CD4-positive, alpha-beta T cell treated with Interleukin-15 for 1 hour (primary cell): Measurements from ENCODE around the gene MAPK9.

Source experiments
- DNase-seq: peaks from one replicate; pipeline ENCODE4 v3.0.0-alpha.2; 2020

The MAPK9 gene

DNA sequence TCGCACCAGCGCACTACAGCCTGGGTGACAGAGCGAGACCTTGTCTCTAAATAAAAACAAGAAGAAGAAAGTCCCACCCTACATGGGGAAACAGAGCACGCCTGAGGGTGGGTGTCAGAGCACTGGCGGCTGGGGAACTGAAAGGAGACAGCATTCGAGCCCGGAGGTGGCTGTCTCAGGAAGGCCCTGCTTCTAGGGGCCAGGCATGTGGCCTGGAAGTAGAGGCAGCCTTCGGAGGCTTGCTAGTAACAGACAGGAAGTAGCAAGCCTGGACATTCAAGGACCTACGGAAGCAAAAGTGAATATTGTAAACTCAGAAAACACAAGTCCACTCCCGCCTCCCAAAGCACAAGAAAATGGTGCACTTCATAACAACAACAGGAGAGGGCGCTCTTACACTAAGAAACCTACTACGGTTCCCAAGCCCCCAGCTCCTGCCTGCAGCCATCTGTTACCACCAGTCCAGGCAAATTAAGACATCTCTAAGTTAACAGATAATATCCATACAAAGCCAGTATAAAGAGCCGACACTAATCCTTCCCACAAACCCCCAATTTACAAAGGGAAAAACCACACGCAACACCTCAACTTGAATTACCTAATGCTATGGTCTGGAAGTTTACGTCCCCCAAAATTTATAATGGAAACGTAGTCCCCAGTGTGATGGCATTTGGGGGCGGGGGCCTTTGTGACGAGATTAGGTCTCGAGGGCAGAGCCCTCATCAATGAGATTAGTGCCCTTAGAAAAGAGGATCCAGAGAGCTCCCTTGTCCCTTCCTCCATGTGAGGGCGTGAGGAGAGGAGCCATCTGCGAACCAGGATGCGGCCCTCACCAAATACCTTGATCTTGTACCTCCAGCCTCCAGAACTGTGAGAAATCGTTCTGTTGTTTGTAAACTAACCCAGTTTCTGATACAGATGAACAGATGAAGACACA lies 90.6 kb downstream of the MAPK9 start:
- DNase-seq = no peak

- no peak for DNase-seq
Observed at GRCh38 chr5:180199390-180199789, 92.5 kb downstream of the MAPK9 start.

GRCh38 chr5:180198208-180198607 lies 93.7 kb downstream of the MAPK9 start:
- no peak for DNase-seq

DNA sequence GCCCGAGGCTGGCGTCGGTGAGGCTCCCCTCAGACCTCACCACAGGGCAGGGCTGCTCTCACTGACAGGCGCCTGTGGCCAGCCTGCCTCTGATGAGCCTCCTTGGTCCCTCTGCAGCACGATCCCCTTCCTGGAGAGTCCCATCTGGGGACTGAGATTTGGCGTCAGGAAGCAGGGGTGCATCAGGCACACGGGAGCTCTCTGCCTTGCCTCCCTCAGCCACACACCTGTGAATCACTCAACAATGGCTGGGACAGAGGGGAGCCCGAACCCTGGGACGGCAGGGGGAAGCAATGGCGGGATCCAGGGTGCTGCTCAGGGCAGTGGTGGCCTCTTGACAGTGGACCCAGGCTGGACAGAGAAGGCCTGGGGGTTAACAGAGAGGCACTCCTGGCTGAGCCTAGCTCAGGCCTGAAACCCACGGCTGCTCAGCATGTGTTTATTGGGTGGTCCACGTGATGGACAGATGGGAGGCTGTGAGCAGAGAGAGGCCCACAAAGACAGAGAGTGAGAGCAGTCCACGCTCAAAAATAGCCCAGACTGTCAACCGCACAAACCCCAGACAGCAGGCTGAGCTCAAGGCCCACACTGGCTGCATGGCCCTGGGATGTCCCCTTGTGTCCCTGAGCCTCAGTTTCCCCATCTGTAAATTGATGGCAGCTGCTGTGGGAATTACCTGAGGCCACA lies 94.7 kb downstream of the MAPK9 start:
- DNase-seq = no peak

- DNase-seq = no peak
Observed at GRCh38 chr5:180194410-180195345, 97.2 kb downstream of the MAPK9 start.

GRCh38 chr5:180193749-180194375 lies 98.0 kb downstream of the MAPK9 start:
- no peak for DNase-seq

DNA sequence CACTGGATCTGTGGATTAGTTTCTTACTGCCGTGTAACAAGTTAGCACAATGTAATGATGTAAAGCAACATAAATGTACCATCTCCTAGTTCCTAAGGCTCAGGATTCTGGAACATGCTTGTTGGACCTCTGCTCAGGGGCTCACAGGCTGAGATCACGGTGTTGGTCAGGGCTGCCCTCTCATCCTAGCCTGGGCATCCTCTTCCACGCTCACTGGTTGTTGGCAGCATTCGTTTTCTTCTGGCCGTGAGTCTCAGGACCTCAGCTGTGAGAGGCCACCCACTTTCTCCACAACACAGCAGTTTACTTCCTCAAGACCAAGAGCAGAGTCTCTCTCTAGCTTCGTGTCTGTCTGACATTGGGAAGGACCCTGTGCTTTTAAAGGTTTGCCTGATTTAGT lies 100.2 kb downstream of the MAPK9 start:
- no peak for DNase-seq

- no peak for DNase-seq
Observed at GRCh38 chr5:180187767-180188166, 104.1 kb downstream of the MAPK9 start.
